HCT116 (cell line): ENCODE results near the gene RASSF5. TPM values are rescaled to one million over a fixed set of nuclear protein-coding genes. Genes with fewer than 3 reads are reported as not detected.

Source experiments
- ATAC-seq: fragments of 200-7000 bp; cut with Tn5 transposase; 2 replicates; pipeline ENCODE4 v1.9.1; 2020; ENCODE audit warnings: mild to moderate bottlenecking, moderate library complexity
- BruUV-seq: library from RNA; stranded (reverse); fragments of 400-500 nt; replicated peaks from 2 replicates; lab custom pipeline; 2021; lab: Mats Ljungman, UMichigan
- CTCF ChIA-PET: fragments of 300-600 bp; sonication (Branson Sonifier 250); formaldehyde crosslinking; loops from one replicate; lab custom pipeline; 2021; ENCODE audit warnings: antibody characterized with exemption; lab: Charles Lee
- POLR2A ChIA-PET: fragments of 300-600, 350-600 bp; sonication (Branson Sonifier 250); formaldehyde crosslinking; loops from one replicate; lab custom pipeline; 2021; ENCODE audit warnings: antibody characterized with exemption; lab: Charles Lee
- RAD21 ChIA-PET, 2 experiments: fragments of 300-600 bp; sonication (Branson Sonifier 250); formaldehyde crosslinking; loops; one replicate each; lab custom pipeline; 2023; ENCODE audit warnings: low total read pairs in 2 of 2; ENCODE audit not compliant: uncharacterized antibody in 2 of 2, unreplicated experiment in 2 of 2, low non-redundant PET in 1 of 2; lab: Charles Lee
- DNase-seq: peaks from one replicate; pipeline ENCODE4 v3.0.0-alpha.2; 2010; ENCODE audit warnings: low read depth, low spot score
- H2AFZ ChIP-seq: fragments of 200-600 bp; shearing (Covaris generic), sonication (generic); 2 replicates; pipeline ENCODE4 v1.6.1; 2017; ENCODE audit warnings: low read depth, mixed run types, mixed read lengths, antibody characterized with exemption, low read length; ENCODE audit not compliant: poor library complexity, severe bottlenecking
- H3K27ac ChIP-seq: 2 replicates; pipeline ENCODE4 v1.5.1; 2012; ENCODE audit warnings: low read depth, low read length
- H3K27me3 ChIP-seq: fragments of 200-600 bp; sonication (generic); 2 replicates; pipeline ENCODE4 v1.6.1; 2016; ENCODE audit warnings: mixed run types, low read length, mixed read lengths; ENCODE audit not compliant: insufficient read depth
- H3K36me3 ChIP-seq, 2 experiments: fragments of 200-500 bp in 1 of 2; fragments of 200-600 bp in 1 of 2; sonication (Bioruptor generic) in 1 of 2; sonication (generic) in 1 of 2; 2 replicates each; pipeline versions ENCODE4 v1.5.1 to v1.6.1; 2014 to 2016; ENCODE audit warnings: low read length in 2 of 2, inconsistent platforms in 1 of 2, mixed read lengths in 1 of 2, mixed run types in 1 of 2; ENCODE audit not compliant: insufficient read depth in 2 of 2, control insufficient read depth in 1 of 2
- H3K4me1 ChIP-seq, 2 experiments: fragments of 200-600 bp in 1 of 2; sonication (generic) in 1 of 2; 2 replicates each; pipeline versions ENCODE4 v1.5.1 to v1.6.1; 2012 to 2017; ENCODE audit warnings: low read length in 2 of 2, inconsistent platforms in 1 of 2, mild to moderate bottlenecking in 1 of 2, mixed read lengths in 1 of 2, mixed run types in 1 of 2, moderate library complexity in 1 of 2; ENCODE audit not compliant: insufficient read depth in 2 of 2, control insufficient read depth in 1 of 2
- H3K4me2 ChIP-seq: fragments of 200-600 bp; sonication (generic); 2 replicates; pipeline ENCODE4 v1.6.1; 2017; ENCODE audit warnings: mixed run types, low read length, mixed read lengths
- H3K4me3 ChIP-seq, 2 experiments: fragments of 200-600 bp in 1 of 2; sonication (generic) in 1 of 2; replicated peaks in 1 of 2; 2 replicates each; pipeline ENCODE4 v1.5.1; 2011 to 2016; ENCODE audit warnings: low read length in 2 of 2, control low read depth in 1 of 2, low read depth in 1 of 2, mild to moderate bottlenecking in 1 of 2, mixed read lengths in 1 of 2, mixed run types in 1 of 2
- H3K79me2 ChIP-seq: fragments of 200-600 bp; sonication (generic); 2 replicates; pipeline ENCODE4 v1.6.1; 2017; ENCODE audit warnings: mild to moderate bottlenecking, mixed run types, low read length, moderate library complexity, mixed read lengths; ENCODE audit not compliant: insufficient read depth
- H3K9ac ChIP-seq: fragments of 200-600 bp; sonication (generic); 2 replicates; pipeline ENCODE4 v1.6.1; 2016; ENCODE audit warnings: low read length, mixed read lengths
- H3K9me2 ChIP-seq: fragments of 200-600 bp; sonication (generic), shearing (Covaris generic); 2 replicates; pipeline ENCODE4 v1.6.1; 2017; ENCODE audit warnings: mixed run types, mild to moderate bottlenecking, moderate library complexity; ENCODE audit not compliant: insufficient read depth
- H3K9me3 ChIP-seq, 2 experiments: fragments of 200-500 bp in 1 of 2; fragments of 200-600 bp in 1 of 2; sonication (Bioruptor generic) in 1 of 2; sonication (generic) in 1 of 2; 2 replicates each; pipeline ENCODE4 v1.6.1; 2014 to 2017; ENCODE audit warnings: low read length in 2 of 2, mixed read lengths in 2 of 2, inconsistent platforms in 1 of 2, low read depth in 1 of 2, mild to moderate bottlenecking in 1 of 2, mixed run types in 1 of 2, moderate library complexity in 1 of 2; ENCODE audit not compliant: control insufficient read depth in 1 of 2, insufficient read depth in 1 of 2
- H4K20me1 ChIP-seq: fragments of 200-600 bp; sonication (generic), shearing (Covaris generic); 2 replicates; pipeline ENCODE4 v1.6.1; 2017; ENCODE audit warnings: mixed run types, mild to moderate bottlenecking, moderate library complexity; ENCODE audit not compliant: insufficient read depth
- ATF3 ChIP-seq: IDR thresholded peaks from 2 replicates; pipeline ENCODE4 v1.6.1; 2012
- CBX3 ChIP-seq: IDR thresholded peaks from 2 replicates; pipeline ENCODE4 v1.6.1; 2012; ENCODE audit warnings: low read depth
- CTCF ChIP-seq, 3 experiments: fragments of 200-600 bp in 1 of 3; sonication (generic) in 1 of 3; IDR thresholded peaks in 2 of 3; conservative IDR thresholded peaks in 1 of 3; 2 replicates each; pipeline ENCODE4 v1.5.1; 2012 to 2017; ENCODE audit warnings: low read depth in 2 of 3, low read length in 2 of 3, antibody characterized with exemption in 1 of 3, borderline replicate concordance in 1 of 3, control low read depth in 1 of 3, mild to moderate bottlenecking in 1 of 3, mixed read lengths in 1 of 3, mixed run types in 1 of 3, moderate library complexity in 1 of 3; ENCODE audit not compliant: insufficient read depth in 1 of 3
- EGR1 ChIP-seq: IDR thresholded peaks from 2 replicates; pipeline ENCODE4 v1.6.1; 2012; ENCODE audit warnings: low read depth
- ELF1 ChIP-seq: IDR thresholded peaks from 2 replicates; pipeline ENCODE4 v1.6.1; 2012; ENCODE audit warnings: low read depth, borderline replicate concordance
- EZH2phosphoT487 ChIP-seq: fragments of 200-600 bp; IDR thresholded peaks from 2 replicates; pipeline ENCODE4 v1.6.1; 2018; ENCODE audit warnings: antibody characterized with exemption, borderline replicate concordance
- POLR2A ChIP-seq: IDR thresholded peaks from 2 replicates; pipeline ENCODE4 v1.7.0; 2011; ENCODE audit warnings: borderline replicate concordance; ENCODE audit not compliant: insufficient read depth, insufficient read length; ENCODE audit errors: extremely low read depth
- REST ChIP-seq: IDR thresholded peaks from 2 replicates; pipeline ENCODE4 v1.6.1; 2012; ENCODE audit warnings: low read depth
- TCF7L2 ChIP-seq: IDR thresholded peaks from 2 replicates; pipeline ENCODE4 v1.7.0; 2011; ENCODE audit warnings: borderline replicate concordance, inconsistent platforms; ENCODE audit not compliant: insufficient read depth, insufficient read length; ENCODE audit errors: extremely low read depth
- ZNF274 ChIP-seq: fragments of 200-500 bp; sonication (Bioruptor generic); IDR thresholded peaks from 2 replicates; pipeline ENCODE4 v1.6.1; 2014; ENCODE audit warnings: mild to moderate bottlenecking, low read depth, low read length, inconsistent platforms
- intact Hi-C: fragments of 100-400 bp; cut with micrococcal nuclease; formaldehyde crosslinking; loops from 2 replicates; pipeline ENCODE4 v1.10.0; 2022
- total RNA-seq: library from RNA; stranded (reverse); gene quantifications from one replicate; pipeline ENCODE4 v1.2.1, GENCODE V29; 2021; ENCODE audit not compliant: unreplicated experiment

Gene RASSF5
- total RNA-seq, 1 experiment from 2014 or later, result 5.4 TPM

- Histone ChIP-seq H3K36me3 (no peaks in the 10 kb centered on the region), H3K9me2 (no peaks in the 10 kb centered on the region), H3K4me1 (peaks cover 43 to 64% of the 10 kb centered on the region in 2 experiments), H3K4me2 (peak overlapping the region; percentile 63), H3K4me3 (no peak overlapping the region), H4K20me1 (no peaks in the 10 kb centered on the region), H3K9ac (no peak overlapping the region), H3K27me3 (no peaks in the 10 kb centered on the region), H3K27ac (no peak overlapping the region; the same call in 1 of the 2 replicates), H2AFZ (no peak overlapping the region), H3K79me2 (no peaks in the 10 kb centered on the region), H3K9me3 (no peaks in the 10 kb centered on the region)
- ATAC-seq (peak; percentile 79), DNase-seq (no peak)
- RAD21 ChIA-PET, result no interaction called here
- intact Hi-C loops, result no loop called here
- CTCF ChIA-PET, result interaction anchor here (2.7 kb wide), 1 partner anchor 9 kb away, joined by 12 read pairs; no protein-coding TSS in a partner anchor
- no peak for TF ChIP-seq TCF7L2
- POLR2A ChIA-PET, result no interaction called here
- BruUV-seq, result no TSS peak
Measured at GRCh38 chr1:206498685-206499084, 8.6 kb upstream of the RASSF5 start.

GRCh38 chr1:206500046-206500445, 7.3 kb upstream of the RASSF5 start:
- RAD21 ChIA-PET, result no interaction called here
- TF ChIP-seq EZH2phosphoT487 (no peak), CTCF (IDR thresholded peaks at IDR 0.05 in 2 of 3, conservative IDR thresholded peaks at IDR 0.05 in 1 of 3; ENCODE audit: borderline replicate concordance in 1 of 3, insufficient read depth in 1 of 3, low read depth in 2 of 3, low read length in 2 of 3) (no peak), ZNF274 (no peak), REST (no peak), ELF1 (no peak), CBX3 (no peak), EGR1 (no peak), POLR2A (no peak), ATF3 (no peak)
- TF ChIP-seq, all 23 proteins: peak for 0
- Histone ChIP-seq H3K9me3 (no peaks in the 10 kb centered on the region), H3K4me1 (peaks cover 55 to 76% of the 10 kb centered on the region in 2 experiments), H3K36me3 (no peaks in the 10 kb centered on the region), H3K4me2 (no peak overlapping the region), H3K9me2 (no peaks in the 10 kb centered on the region), H3K9ac (no peak overlapping the region), H4K20me1 (no peaks in the 10 kb centered on the region), H2AFZ (no peak overlapping the region), H3K27ac (no peak overlapping the region), H3K27me3 (no peaks in the 10 kb centered on the region), H3K79me2 (no peaks in the 10 kb centered on the region), H3K4me3 (no peak overlapping the region)
- no peak for DNase-seq
- ChIA-PET CTCF (interaction anchor here (2.7 kb wide), 1 partner anchor 10 kb away, joined by 12 read pairs; no protein-coding TSS in a partner anchor), POLR2A (no interaction called here)
- ATAC-seq, result no peak
- intact Hi-C loops, result no loop called here
- no TSS peak for BruUV-seq
